ENCODE results near the gene SLC4A7.

SLC4A7 gene

GRCh38 chr3:27326202-27326601 is 158.0 kb downstream of the SLC4A7 start:
- DNase-seq (ENCODE audit: low spot score) (no peak), FAIRE-seq (no peak)

GRCh38 chr3:27325419-27325818 is 158.8 kb downstream of the SLC4A7 start:
- DNase-seq (ENCODE audit: low spot score): no peak
- no peak for FAIRE-seq

- DNase-seq (ENCODE audit: low spot score): no peak
- no peak for FAIRE-seq
Measured at GRCh38 chr3:27324686-27325085, 159.5 kb downstream of the SLC4A7 start.

GRCh38 chr3:27323087-27323570 is 161.1 kb downstream of the SLC4A7 start:
- FAIRE-seq (no peak), DNase-seq (ENCODE audit: low spot score) (no peak)

Data from urothelium cell line (cell line).